A549 (cell line): ENCODE data around the gene UGT3A2.

Source experiments
- CBX2 ChIP-seq: fragments of 200-600 bp; sonication (generic); IDR thresholded peaks from 2 replicates; pipeline ENCODE4 v1.6.1; 2016; ENCODE audit warnings: low read depth, mild to moderate bottlenecking, borderline replicate concordance
- CHD2 ChIP-seq: fragments of 150-350 bp; IDR thresholded peaks from 2 replicates; pipeline ENCODE4 v1.6.1; 2014; ENCODE audit warnings: low read length; ENCODE audit not compliant: partially characterized antibody
- CHD4 ChIP-seq: fragments of 200-600 bp; sonication (generic); IDR thresholded peaks from 2 replicates; pipeline ENCODE4 v1.6.1; 2016; ENCODE audit warnings: antibody characterized with exemption, mild to moderate bottlenecking, borderline replicate concordance
- EHMT2 ChIP-seq: fragments of 200-600 bp; sonication (generic); IDR thresholded peaks from 2 replicates; pipeline ENCODE4 v1.6.1; 2016; ENCODE audit warnings: antibody characterized with exemption, low read depth, mild to moderate bottlenecking, moderate library complexity
- EP300 ChIP-seq, 2 experiments: fragments of >200 bp; sonication (Bioruptor Twin); formaldehyde crosslinking; IDR thresholded peaks; 2 replicates in 1 of 2; 3 replicates in 1 of 2; pipeline ENCODE4 v1.6.1; 2016 to 2017
- JUN ChIP-seq, 2 experiments: fragments of >200 bp; sonication (Bioruptor Twin); formaldehyde crosslinking; IDR thresholded peaks; 2 replicates in 1 of 2; 3 replicates in 1 of 2; pipeline ENCODE4 v1.6.1; 2016 to 2017
- MYC ChIP-seq: IDR thresholded peaks from 2 replicates; pipeline ENCODE4 v1.6.1; 2012; ENCODE audit warnings: mild to moderate bottlenecking, inconsistent platforms, low read length, improper control_type of control experiment, borderline replicate concordance
- PHF8 ChIP-seq: fragments of 200-600 bp; sonication (generic); IDR thresholded peaks from 2 replicates; pipeline ENCODE4 v1.6.1; 2016; ENCODE audit warnings: low read depth, mild to moderate bottlenecking, antibody characterized with exemption, moderate library complexity, borderline replicate concordance
- POLR2A ChIP-seq: IDR thresholded peaks from 2 replicates; pipeline ENCODE4 v1.6.1; 2012; ENCODE audit warnings: mild to moderate bottlenecking, low read length
- RNF2 ChIP-seq: fragments of 200-600 bp; sonication (generic); IDR thresholded peaks from 2 replicates; pipeline ENCODE4 v1.6.1; 2016; ENCODE audit warnings: low read depth, mild to moderate bottlenecking, antibody characterized with exemption, moderate library complexity, borderline replicate concordance
- TF ChIP-seq, protein P1 (sequence below): fragments of >200 bp; sonication (Bioruptor Twin); formaldehyde crosslinking; IDR thresholded peaks from 3 replicates; pipeline ENCODE4 v1.5.1; 2016
- TF ChIP-seq, protein P2 (sequence below): IDR thresholded peaks from 2 replicates; pipeline ENCODE4 v1.6.1; 2012
- TF ChIP-seq, protein P3 (sequence below): fragments of 150-350 bp; IDR thresholded peaks from 2 replicates; pipeline ENCODE4 v1.6.1; 2014; ENCODE audit warnings: low read depth, mild to moderate bottlenecking, low read length

GRCh38 chr5:36056422-36056821 lies 10.3 kb downstream of the UGT3A2 start:
- TF ChIP-seq, protein P1, sequence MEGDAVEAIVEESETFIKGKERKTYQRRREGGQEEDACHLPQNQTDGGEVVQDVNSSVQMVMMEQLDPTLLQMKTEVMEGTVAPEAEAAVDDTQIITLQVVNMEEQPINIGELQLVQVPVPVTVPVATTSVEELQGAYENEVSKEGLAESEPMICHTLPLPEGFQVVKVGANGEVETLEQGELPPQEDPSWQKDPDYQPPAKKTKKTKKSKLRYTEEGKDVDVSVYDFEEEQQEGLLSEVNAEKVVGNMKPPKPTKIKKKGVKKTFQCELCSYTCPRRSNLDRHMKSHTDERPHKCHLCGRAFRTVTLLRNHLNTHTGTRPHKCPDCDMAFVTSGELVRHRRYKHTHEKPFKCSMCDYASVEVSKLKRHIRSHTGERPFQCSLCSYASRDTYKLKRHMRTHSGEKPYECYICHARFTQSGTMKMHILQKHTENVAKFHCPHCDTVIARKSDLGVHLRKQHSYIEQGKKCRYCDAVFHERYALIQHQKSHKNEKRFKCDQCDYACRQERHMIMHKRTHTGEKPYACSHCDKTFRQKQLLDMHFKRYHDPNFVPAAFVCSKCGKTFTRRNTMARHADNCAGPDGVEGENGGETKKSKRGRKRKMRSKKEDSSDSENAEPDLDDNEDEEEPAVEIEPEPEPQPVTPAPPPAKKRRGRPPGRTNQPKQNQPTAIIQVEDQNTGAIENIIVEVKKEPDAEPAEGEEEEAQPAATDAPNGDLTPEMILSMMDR: no peak
- TF ChIP-seq, protein P2, sequence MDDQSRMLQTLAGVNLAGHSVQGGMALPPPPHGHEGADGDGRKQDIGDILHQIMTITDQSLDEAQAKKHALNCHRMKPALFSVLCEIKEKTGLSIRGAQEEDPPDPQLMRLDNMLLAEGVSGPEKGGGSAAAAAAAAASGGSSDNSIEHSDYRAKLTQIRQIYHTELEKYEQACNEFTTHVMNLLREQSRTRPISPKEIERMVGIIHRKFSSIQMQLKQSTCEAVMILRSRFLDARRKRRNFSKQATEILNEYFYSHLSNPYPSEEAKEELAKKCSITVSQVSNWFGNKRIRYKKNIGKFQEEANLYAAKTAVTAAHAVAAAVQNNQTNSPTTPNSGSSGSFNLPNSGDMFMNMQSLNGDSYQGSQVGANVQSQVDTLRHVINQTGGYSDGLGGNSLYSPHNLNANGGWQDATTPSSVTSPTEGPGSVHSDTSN: no peak
- TF ChIP-seq, protein P3, sequence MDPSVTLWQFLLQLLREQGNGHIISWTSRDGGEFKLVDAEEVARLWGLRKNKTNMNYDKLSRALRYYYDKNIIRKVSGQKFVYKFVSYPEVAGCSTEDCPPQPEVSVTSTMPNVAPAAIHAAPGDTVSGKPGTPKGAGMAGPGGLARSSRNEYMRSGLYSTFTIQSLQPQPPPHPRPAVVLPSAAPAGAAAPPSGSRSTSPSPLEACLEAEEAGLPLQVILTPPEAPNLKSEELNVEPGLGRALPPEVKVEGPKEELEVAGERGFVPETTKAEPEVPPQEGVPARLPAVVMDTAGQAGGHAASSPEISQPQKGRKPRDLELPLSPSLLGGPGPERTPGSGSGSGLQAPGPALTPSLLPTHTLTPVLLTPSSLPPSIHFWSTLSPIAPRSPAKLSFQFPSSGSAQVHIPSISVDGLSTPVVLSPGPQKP: no peak
- no peak for TF ChIP-seq EP300 (IDR thresholded peaks at IDR 0.05)
- no peak for TF ChIP-seq POLR2A
- TF ChIP-seq EHMT2: no peak
- TF ChIP-seq CHD2: no peak
- no peak for TF ChIP-seq CHD4
- TF ChIP-seq CBX2: no peak
- no peak for TF ChIP-seq JUN (IDR thresholded peaks at IDR 0.05)
- no peak for TF ChIP-seq RNF2
- no peak for TF ChIP-seq MYC
- no peak for TF ChIP-seq PHF8
